IMR-90 (cell line): ENCODE results near the gene SBK3. TPM values are rescaled to one million over a fixed set of nuclear protein-coding genes. Genes with fewer than 3 reads are reported as not detected.

ENCODE experiments used
- ATAC-seq: fragments of 200-7000 bp; cut with Tn5 transposase; 2 replicates; pipeline ENCODE4 v1.9.1; 2020; ENCODE audit warnings: low read depth, mild to moderate bottlenecking, moderate library complexity
- BruUV-seq: library from RNA; stranded (reverse); fragments of 400-500 nt; replicated peaks from 2 replicates; lab custom pipeline; 2021; lab: Mats Ljungman, UMichigan
- CTCF ChIA-PET: fragments of 300-600 bp; formaldehyde crosslinking; extraction: SDS; loops from one replicate; lab custom pipeline; 2021; ENCODE audit warnings: antibody characterized with exemption; lab: Yijun Ruan, JAX
- POLR2A ChIA-PET: fragments of 300-600 bp; sonication (Branson Sonifier 250); formaldehyde crosslinking; loops from one replicate; lab custom pipeline; 2022; ENCODE audit warnings: antibody characterized with exemption; ENCODE audit not compliant: unreplicated experiment; lab: Charles Lee
- DNase-seq: peaks from one replicate; pipeline ENCODE4 v3.0.0; 2013
- H2AFZ ChIP-seq: replicated peaks from 2 replicates; pipeline ENCODE3; 2013; ENCODE audit warnings: low read length, mild to moderate bottlenecking; ENCODE audit not compliant: poor library complexity
- H2AK5ac ChIP-seq: 2 replicates; pipeline ENCODE4 v1.6.1; 2013; ENCODE audit warnings: low read depth, low read length, inconsistent platforms
- H2AK9ac ChIP-seq: replicated peaks from 2 replicates; pipeline ENCODE3; 2013; ENCODE audit warnings: mild to moderate bottlenecking, low read depth, low read length, moderate library complexity; ENCODE audit not compliant: poor library complexity
- H2BK120ac ChIP-seq: 2 replicates; pipeline ENCODE4 v1.6.1; 2013; ENCODE audit warnings: low read depth, low read length, inconsistent platforms
- H2BK15ac ChIP-seq: 3 replicates; pipeline ENCODE4 v1.6.1; 2013; ENCODE audit warnings: low read depth, low read length, inconsistent platforms
- H2BK20ac ChIP-seq: 2 replicates; pipeline ENCODE4 v1.6.1; 2013; ENCODE audit warnings: low read depth, mild to moderate bottlenecking, inconsistent platforms, low read length, moderate library complexity
- H2BK5ac ChIP-seq: 2 replicates; pipeline ENCODE4 v1.6.1; 2013; ENCODE audit warnings: mild to moderate bottlenecking, low read depth, low read length, inconsistent platforms; ENCODE audit not compliant: poor library complexity, severe bottlenecking
- H3K14ac ChIP-seq: replicated peaks from 2 replicates; pipeline ENCODE4 v1.6.1; 2013; ENCODE audit warnings: low read depth, low read length, inconsistent platforms
- H3K18ac ChIP-seq: 2 replicates; pipeline ENCODE4 v1.6.1; 2013; ENCODE audit warnings: low read depth, low read length, control low read depth
- H3K23ac ChIP-seq: 2 replicates; pipeline ENCODE4 v1.6.1; 2013; ENCODE audit warnings: low read depth, low read length, inconsistent platforms
- H3K27ac ChIP-seq: 2 replicates; pipeline ENCODE4 v1.5.1; 2013; ENCODE audit warnings: mild to moderate bottlenecking, control low read depth, low read length; ENCODE audit not compliant: insufficient read depth
- H3K27me3 ChIP-seq: 2 replicates; pipeline ENCODE4 v1.6.1; 2013; ENCODE audit warnings: low read length; ENCODE audit not compliant: control insufficient read depth, insufficient read depth
- H3K36me3 ChIP-seq: 2 replicates; pipeline ENCODE4 v1.6.1; 2013; ENCODE audit warnings: low read length, mixed read lengths; ENCODE audit not compliant: control insufficient read depth, insufficient read depth
- H3K4ac ChIP-seq: 2 replicates; pipeline ENCODE4 v1.6.1; 2013; ENCODE audit warnings: low read depth, low read length, inconsistent platforms
- H3K4me1 ChIP-seq: 2 replicates; pipeline ENCODE4 v1.6.1; 2013; ENCODE audit warnings: low read length, mixed read lengths; ENCODE audit not compliant: control insufficient read depth, insufficient read depth
- H3K4me2 ChIP-seq: 2 replicates; pipeline ENCODE4 v1.6.1; 2013; ENCODE audit warnings: low read depth, mild to moderate bottlenecking, control low read depth, low read length, moderate library complexity
- H3K4me3 ChIP-seq: 2 replicates; pipeline ENCODE4 v1.5.1; 2013; ENCODE audit warnings: low read depth, mild to moderate bottlenecking, control low read depth, low read length, moderate library complexity; ENCODE audit not compliant: insufficient read depth
- H3K56ac ChIP-seq: 2 replicates; pipeline ENCODE4 v1.6.1; 2013; ENCODE audit warnings: low read length, inconsistent platforms; ENCODE audit not compliant: insufficient read depth; ENCODE audit errors: extremely low read depth
- H3K79me1 ChIP-seq, 2 experiments: 2 replicates each; pipeline ENCODE4 v1.6.1; 2013; ENCODE audit warnings: low read length in 2 of 2, inconsistent platforms in 1 of 2, low read depth in 1 of 2
- H3K9ac ChIP-seq: 2 replicates; pipeline ENCODE4 v1.6.1; 2013; ENCODE audit warnings: low read depth, low read length, control low read depth
- H3K9me1 ChIP-seq: 2 replicates; pipeline ENCODE4 v1.6.1; 2013; ENCODE audit warnings: low read length, inconsistent platforms; ENCODE audit not compliant: insufficient read depth
- H3K9me3 ChIP-seq: 2 replicates; pipeline ENCODE4 v1.6.1; 2013; ENCODE audit warnings: low read length; ENCODE audit not compliant: control insufficient read depth, insufficient read depth
- H4K20me1 ChIP-seq: 2 replicates; pipeline ENCODE4 v1.6.1; 2013; ENCODE audit warnings: low read length, inconsistent platforms; ENCODE audit not compliant: insufficient read depth
- H4K5ac ChIP-seq: 2 replicates; pipeline ENCODE4 v1.6.1; 2013; ENCODE audit warnings: mild to moderate bottlenecking, low read depth, low read length, control low read depth
- H4K8ac ChIP-seq, 2 experiments: 2 replicates each; pipeline ENCODE4 v1.6.1; 2013; ENCODE audit warnings: low read depth in 2 of 2, low read length in 2 of 2, control low read depth in 1 of 2, inconsistent platforms in 1 of 2
- H4K91ac ChIP-seq: 2 replicates; pipeline ENCODE4 v1.6.1; 2013; ENCODE audit warnings: low read depth, low read length, inconsistent platforms; ENCODE audit not compliant: insufficient read depth
- CHD1 ChIP-seq: IDR thresholded peaks from 2 replicates; pipeline ENCODE4 v1.6.1; 2012; ENCODE audit warnings: low read depth, low read length, improper control_type of control experiment
- CTCF ChIP-seq: conservative IDR thresholded peaks from 2 replicates; pipeline ENCODE4 v1.5.1; 2012; ENCODE audit warnings: mild to moderate bottlenecking, low read depth, low read length, improper control_type of control experiment
- FOS ChIP-seq: fragments of 150-350 bp; IDR thresholded peaks from 2 replicates; pipeline ENCODE4 v1.6.1; 2016; ENCODE audit warnings: low read depth, low read length
- MAFK ChIP-seq: IDR thresholded peaks from 2 replicates; pipeline ENCODE4 v1.6.1; 2012; ENCODE audit warnings: low read depth, low read length, improper control_type of control experiment
- MAZ ChIP-seq: IDR thresholded peaks from 2 replicates; pipeline ENCODE4 v1.6.1; 2012; ENCODE audit warnings: low read depth, mild to moderate bottlenecking, low read length, improper control_type of control experiment, moderate library complexity, borderline replicate concordance
- MXI1 ChIP-seq: IDR thresholded peaks from 2 replicates; pipeline ENCODE4 v1.6.1; 2012; ENCODE audit warnings: low read depth, mild to moderate bottlenecking, low read length, moderate library complexity, borderline replicate concordance
- NFE2L2 ChIP-seq: fragments of 150-350 bp; IDR thresholded peaks from 2 replicates; pipeline ENCODE4 v1.6.1; 2016; ENCODE audit warnings: low read depth, mild to moderate bottlenecking, low read length
- POLR2A ChIP-seq: IDR thresholded peaks from 2 replicates; pipeline ENCODE4 v1.6.1; 2012; ENCODE audit warnings: mild to moderate bottlenecking, low read depth, low read length
- RAD21 ChIP-seq: IDR thresholded peaks from 2 replicates; pipeline ENCODE4 v1.6.1; 2012; ENCODE audit warnings: low read length, improper control_type of control experiment
- RCOR1 ChIP-seq: IDR thresholded peaks from 2 replicates; pipeline ENCODE4 v1.6.1; 2012; ENCODE audit warnings: mild to moderate bottlenecking, low read length, improper control_type of control experiment; ENCODE audit not compliant: insufficient replicate concordance
- RFX5 ChIP-seq: IDR thresholded peaks from 2 replicates; pipeline ENCODE4 v1.8.0; 2012; ENCODE audit warnings: low read depth, mild to moderate bottlenecking, low read length, moderate library complexity
- USF2 ChIP-seq: fragments of 150-350 bp; IDR thresholded peaks from 2 replicates; pipeline ENCODE4 v1.6.1; 2017; ENCODE audit warnings: mild to moderate bottlenecking, antibody characterized with exemption, low read length, low read depth
- WGBS, 2 experiments: methylation state at CpG; one replicate each; pipeline versions ENCODE4 v1.1.5 to v1.1.7; 2013; ENCODE audit warnings: missing lambda C conversion rate in 2 of 2; ENCODE audit not compliant: insufficient read length in 1 of 2; ENCODE audit errors: extremely low coverage in 2 of 2; 5-methylcytosine and 5-hydroxymethylcytosine counted together
- dilution Hi-C: fragments of 300-500 bp; cut with HindIII; formaldehyde crosslinking; loops from one replicate; pipeline ENCODE4 v1.14.3; 2018; ENCODE audit warnings: low sequenced_read_pairs; ENCODE audit not compliant: unreplicated experiment
- in situ Hi-C: fragments of 300-500 bp; cut with MboI; formaldehyde crosslinking; loops from 3 replicates; pipeline ENCODE4 v1.14.3; 2019; ENCODE audit warnings: low sequenced_read_pairs, inconsistent platforms, mixed read lengths
- intact Hi-C: fragments of 100-400 bp; cut with micrococcal nuclease; formaldehyde crosslinking; loops from 2 replicates; pipeline ENCODE4 v1.10.0; 2022
- polyA plus RNA-seq, 3 experiments: library from polyadenylated mRNA; depleted of rRNA; stranded (reverse); fragments of >200 nt; gene quantifications; 2 replicates each; pipeline ENCODE4 v1.2.3, GENCODE V29; 2012; ENCODE audit warnings: low replicate concordance in 1 of 3
- total RNA-seq: library from RNA; depleted of rRNA; stranded (reverse); fragments of >200 nt; gene quantifications from 2 replicates; pipeline ENCODE4 v1.2.3, GENCODE V29; 2012
- TF ChIP-seq, protein P1 (sequence below): fragments of 150-350 bp; IDR thresholded peaks from 2 replicates; pipeline ENCODE4 v1.6.1; 2016; ENCODE audit warnings: low read depth, mild to moderate bottlenecking, low read length, moderate library complexity, borderline replicate concordance

SBK3 gene
- total and polyA plus RNA-seq, 2 of the 4 experiments (the other 2 are of a cell fraction) = 0.05 to 0.18 TPM

GRCh38 chr19:55546822-55547614, 1.7 kb upstream of the SBK3 start:
- Histone ChIP-seq H2BK20ac (peak overlapping the region; percentile 83), H2AK5ac (peak overlapping the region; percentile 93), H2AK9ac (peak overlapping the region; percentile 67), H2BK15ac (peak overlapping the region; percentile 96; the same call in 2 of the 3 replicates), H3K4me1 (peaks cover 26% of the 10 kb centered on the region), H3K9me3 (no peaks in the 10 kb centered on the region; the same call in 1 of the 2 replicates), H4K20me1 (no peaks in the 10 kb centered on the region), H3K4ac (peak overlapping the region; percentile 76), H3K18ac (peak overlapping the region; percentile 43), H3K9me1 (peaks cover 9% of the 10 kb centered on the region; the same call in 1 of the 2 replicates), H3K4me2 (0 out of 2 replicates have a peak overlapping the region, but pooled peaks have one; percentile 21), H3K79me1 (no peaks in the 10 kb centered on the region), H3K9ac (no peak overlapping the region), H3K27me3 (no peaks in the 10 kb centered on the region), H2BK120ac (peak overlapping the region; percentile 80), H4K5ac (peak overlapping the region; percentile 76), H2BK5ac (peak overlapping the region; percentile 80), H3K23ac (peak overlapping the region; percentile 72; the same call in 1 of the 2 replicates), H4K91ac (peak overlapping the region; percentile 70), H3K4me3 (no peak overlapping the region), H3K56ac (no peak overlapping the region), H3K36me3 (no peaks in the 10 kb centered on the region), H3K27ac (peak overlapping the region; percentile 48; the same call in 1 of the 2 replicates), H2AFZ (peak overlapping the region; percentile 82), H4K8ac (peak overlapping the region; percentile 15 to 47), H3K14ac (peak overlapping the region; percentile 85)
- no TSS peak for BruUV-seq
- intact Hi-C loops = no loop called here
- in situ Hi-C loops = no loop called here
- peak; percentile 12 for ATAC-seq
- ChIA-PET POLR2A (no interaction called here), CTCF (interaction anchor here (1.2 kb wide), 1 partner anchor 30 kb away, joined by 3 read pairs; no protein-coding TSS in a partner anchor)
- WGBS, 2 experiments = 48% methylated on average over 3 of the region's 17 CpGs; no CpG with 5 or more reads in 1 of the 2 experiments
- dilution Hi-C loops = no loop called here
- peak; percentile 84 for DNase-seq
- TF ChIP-seq USF2 = no peak
- TF ChIP-seq RFX5 = no peak
- TF ChIP-seq POLR2A = no peak
- TF ChIP-seq RAD21 = 0 out of 2 replicates have a peak, but pooled peaks have one; percentile 3
- peak; percentile 36 for TF ChIP-seq RCOR1
- no peak for TF ChIP-seq CTCF
- no peak for TF ChIP-seq CHD1
- peak; percentile 54; the same call in 1 of the 2 replicates for TF ChIP-seq FOS
- TF ChIP-seq MXI1 = no peak
- TF ChIP-seq NFE2L2 = no peak
- TF ChIP-seq MAZ = no peak
- TF ChIP-seq, protein P1, sequence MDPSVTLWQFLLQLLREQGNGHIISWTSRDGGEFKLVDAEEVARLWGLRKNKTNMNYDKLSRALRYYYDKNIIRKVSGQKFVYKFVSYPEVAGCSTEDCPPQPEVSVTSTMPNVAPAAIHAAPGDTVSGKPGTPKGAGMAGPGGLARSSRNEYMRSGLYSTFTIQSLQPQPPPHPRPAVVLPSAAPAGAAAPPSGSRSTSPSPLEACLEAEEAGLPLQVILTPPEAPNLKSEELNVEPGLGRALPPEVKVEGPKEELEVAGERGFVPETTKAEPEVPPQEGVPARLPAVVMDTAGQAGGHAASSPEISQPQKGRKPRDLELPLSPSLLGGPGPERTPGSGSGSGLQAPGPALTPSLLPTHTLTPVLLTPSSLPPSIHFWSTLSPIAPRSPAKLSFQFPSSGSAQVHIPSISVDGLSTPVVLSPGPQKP = no peak
- no peak for TF ChIP-seq MAFK
